ENCODE measurements around the gene GLB1L. TPM values are rescaled to one million over a fixed set of nuclear protein-coding genes. Genes with fewer than 3 reads are reported as not detected.

Gene GLB1L
- total RNA-seq, 4 donors from 2014 or later = 0.40 to 9.1 (median 3.8) TPM

DNA sequence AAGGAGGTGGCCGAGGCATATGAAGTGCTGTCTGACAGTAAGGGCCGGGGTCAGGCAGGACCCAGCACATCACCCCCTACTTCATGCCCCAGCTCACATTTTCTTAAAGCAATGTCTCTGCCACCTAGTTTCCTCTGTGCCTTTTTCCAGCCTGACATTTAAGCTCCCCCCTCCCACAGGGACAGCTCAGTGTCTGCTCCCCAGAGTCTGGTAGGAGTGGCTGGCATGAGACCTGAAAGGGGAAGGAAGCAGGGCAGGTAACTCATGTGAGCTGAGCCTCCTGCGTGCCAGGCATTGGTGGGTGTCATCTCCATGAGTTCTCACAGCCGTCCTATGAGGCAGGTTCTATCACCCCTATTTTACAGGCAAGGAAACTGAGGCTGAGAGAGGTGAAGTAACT is 35.4 kb upstream of the GLB1L start:
- peak overlapping the region in 3 of 4 donors; percentile 97 to 98 (median 98) for H3K27ac ChIP-seq
- H3K4me3 ChIP-seq = no peak overlapping the region
- WGBS, 2 donors (ENCODE audit: low coverage in 1 of 2) = 94 to 100% methylated on average over 2 to 4 of the region's 4 CpGs
- H3K9me3 ChIP-seq = no peaks in the 10 kb centered on the region
- no peaks in the 10 kb centered on the region for H3K27me3 ChIP-seq
- DNase-seq = no peak
- peaks cover 16 to 27% (median 21%) of the 10 kb centered on the region in 4 donors for H3K4me1 ChIP-seq
- peaks cover 0 to 3% (median 0%) of the 10 kb centered on the region in 4 donors for H3K36me3 ChIP-seq
- intact Hi-C loops (cut with DNase I; ENCODE audit: low total_unique reads) = loop anchor here (2.0 kb wide), 1 partner anchor 104 kb away; the partner anchor contains the start of gene CNPPD1
- in situ Hi-C loops (cut with MboI; ENCODE audit: low pct_ligation_motif_present in 1 of 4, low pct_unique_long_range_greater_than_20kb in 1 of 4, low sequenced_read_pairs in 3 of 4) = loop anchor here in 1 of 4 donors (25.0 kb wide), 1 partner anchor 118 kb away; the partner anchor contains the start of genes NHEJ1 and SLC23A3
- TF ChIP-seq, protein P1, sequence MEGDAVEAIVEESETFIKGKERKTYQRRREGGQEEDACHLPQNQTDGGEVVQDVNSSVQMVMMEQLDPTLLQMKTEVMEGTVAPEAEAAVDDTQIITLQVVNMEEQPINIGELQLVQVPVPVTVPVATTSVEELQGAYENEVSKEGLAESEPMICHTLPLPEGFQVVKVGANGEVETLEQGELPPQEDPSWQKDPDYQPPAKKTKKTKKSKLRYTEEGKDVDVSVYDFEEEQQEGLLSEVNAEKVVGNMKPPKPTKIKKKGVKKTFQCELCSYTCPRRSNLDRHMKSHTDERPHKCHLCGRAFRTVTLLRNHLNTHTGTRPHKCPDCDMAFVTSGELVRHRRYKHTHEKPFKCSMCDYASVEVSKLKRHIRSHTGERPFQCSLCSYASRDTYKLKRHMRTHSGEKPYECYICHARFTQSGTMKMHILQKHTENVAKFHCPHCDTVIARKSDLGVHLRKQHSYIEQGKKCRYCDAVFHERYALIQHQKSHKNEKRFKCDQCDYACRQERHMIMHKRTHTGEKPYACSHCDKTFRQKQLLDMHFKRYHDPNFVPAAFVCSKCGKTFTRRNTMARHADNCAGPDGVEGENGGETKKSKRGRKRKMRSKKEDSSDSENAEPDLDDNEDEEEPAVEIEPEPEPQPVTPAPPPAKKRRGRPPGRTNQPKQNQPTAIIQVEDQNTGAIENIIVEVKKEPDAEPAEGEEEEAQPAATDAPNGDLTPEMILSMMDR (IDR thresholded peaks at IDR 0.05) = no peak
- no peak for TF ChIP-seq POLR2AphosphoS5 (IDR thresholded peaks at IDR 0.05)
- TF ChIP-seq POLR2A (IDR thresholded peaks at IDR 0.05) = no peak
- no peak for TF ChIP-seq EP300 (IDR thresholded peaks at IDR 0.05; ENCODE audit: low read depth)

DNA sequence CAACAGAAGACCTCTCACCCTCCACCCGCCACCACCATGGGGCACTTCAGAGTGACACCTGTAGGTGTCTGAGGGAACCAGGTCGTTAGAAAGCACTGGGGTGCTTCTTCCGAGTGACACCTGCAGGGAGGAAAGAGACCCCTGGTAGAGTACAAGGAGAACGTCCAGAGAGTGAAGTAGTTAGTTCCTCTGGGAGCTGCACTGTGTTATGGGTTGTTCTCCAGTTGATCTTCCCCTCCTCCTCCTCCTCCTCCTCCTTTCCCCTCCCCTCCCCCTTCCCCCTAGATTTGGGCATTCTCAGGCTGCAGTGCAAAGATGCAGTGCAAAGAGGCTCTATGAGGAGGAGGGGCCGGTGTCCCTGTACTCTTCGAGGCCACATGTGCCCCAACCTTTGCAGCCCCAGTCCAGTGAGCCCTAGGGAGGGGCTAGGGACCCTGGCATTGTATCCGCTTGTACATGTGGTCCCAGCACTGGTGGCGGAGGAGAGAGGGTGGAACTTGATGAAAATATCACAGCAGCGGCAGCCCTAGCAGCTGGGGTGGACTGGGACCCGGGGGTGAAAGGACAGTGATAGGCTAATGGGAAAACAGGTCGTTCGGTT is 34.8 kb upstream of the GLB1L start:
- Histone ChIP-seq H3K4me3 (peak overlapping the region; percentile 53 to 91 (median 68)), H3K9me3 (no peaks in the 10 kb centered on the region), H3K27ac (peak overlapping the region; percentile 94 to 98 (median 98)), H3K36me3 (peaks cover 0 to 3% (median 0%) of the 10 kb centered on the region in 4 donors), H3K4me1 (peaks cover 16 to 27% (median 21%) of the 10 kb centered on the region in 4 donors), H3K27me3 (no peaks in the 10 kb centered on the region)
- intact Hi-C loops (cut with DNase I; ENCODE audit: low total_unique reads) (loop anchor here (2.0 kb wide), 1 partner anchor 103 kb away; the partner anchor contains the start of gene CNPPD1), in situ Hi-C loops (cut with MboI; ENCODE audit: low pct_ligation_motif_present in 1 of 4, low pct_unique_long_range_greater_than_20kb in 1 of 4, low sequenced_read_pairs in 3 of 4) (loop anchor here in 1 of 4 donors (25.0 kb wide), 1 partner anchor 118 kb away; the partner anchor contains the start of genes NHEJ1 and SLC23A3)
- no peak for DNase-seq
- TF ChIP-seq POLR2A (IDR thresholded peaks at IDR 0.05) = no peak
- TF ChIP-seq, protein P1 (IDR thresholded peaks at IDR 0.05) = peak in 3 of 5 experiments; percentile 8 to 34 (median 20)
- WGBS, 2 donors (ENCODE audit: low coverage in 1 of 2) = 24 to 49% methylated on average over 3 to 12 of the region's 12 CpGs

DNA sequence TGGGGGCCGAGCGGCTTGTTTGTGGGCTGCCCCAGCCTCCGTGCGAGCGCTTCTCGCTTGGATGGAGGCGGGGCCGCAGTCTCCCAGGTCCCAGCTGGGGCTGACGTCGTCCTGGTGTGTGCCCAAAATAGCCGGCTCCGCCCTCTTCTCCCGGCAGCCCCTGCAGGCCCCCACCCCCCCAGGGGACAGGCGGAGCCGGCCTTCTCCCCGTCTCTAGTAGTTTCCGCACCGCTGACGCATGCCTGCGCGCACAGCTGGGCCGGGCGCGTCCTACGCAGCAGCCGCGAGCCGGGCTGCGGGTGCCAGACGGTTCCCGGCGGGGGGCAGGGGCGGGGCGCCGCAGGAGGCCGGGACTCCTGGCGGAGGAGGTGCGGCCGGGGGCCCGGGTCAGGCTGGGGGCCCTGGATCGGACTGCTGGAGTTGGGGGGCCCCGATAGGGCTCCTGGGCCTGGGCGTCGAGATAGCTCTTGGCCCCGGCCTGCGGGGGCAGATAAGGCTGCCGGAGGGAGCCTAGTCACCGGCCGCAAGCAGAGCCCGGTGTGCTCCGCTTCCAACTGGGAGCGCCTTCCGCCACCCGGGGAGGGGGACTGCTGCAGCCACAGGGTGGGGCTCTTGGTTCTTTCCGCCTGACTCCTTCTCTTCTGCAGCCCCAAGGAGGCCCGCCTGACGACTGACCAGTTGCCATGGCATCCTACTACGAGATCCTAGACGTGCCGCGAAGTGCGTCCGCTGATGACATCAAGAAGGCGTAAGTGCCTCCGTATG is 34.1 kb upstream of the GLB1L start, which contains the start of gene DNAJB2:
Gene DNAJB2, plus strand, starts transcription at position 216 of the 765 bp plus-strand sequence. Its CDS starts 468 bp downstream, at position 684.
- H3K4me1 ChIP-seq = peaks cover 16 to 27% (median 22%) of the 10 kb centered on the region in 4 donors
- intact Hi-C loops (cut with DNase I; ENCODE audit: low total_unique reads) (no loop called here), in situ Hi-C loops (cut with MboI; ENCODE audit: low pct_ligation_motif_present in 1 of 4, low pct_unique_long_range_greater_than_20kb in 1 of 4, low sequenced_read_pairs in 3 of 4) (loop anchor here in 1 of 4 donors (25.0 kb wide), 1 partner anchor 117 kb away; the partner anchor contains the start of genes NHEJ1 and SLC23A3)
- peak; percentile 99 for DNase-seq
- peak within 1 kb of the TSS; percentile 94 to 98 (median 98) for H3K27ac ChIP-seq
- H3K27me3 ChIP-seq = no peaks in the 10 kb centered on the region
- H3K9me3 ChIP-seq = no peaks in the 10 kb centered on the region
- peaks cover 0 to 3% (median 0%) of the 10 kb centered on the region in 4 donors for H3K36me3 ChIP-seq
- 0% methylated on average over 40 of the region's 65 CpGs; no CpG with 5 or more reads in 1 of the 2 donors for WGBS, 2 donors (ENCODE audit: low coverage in 1 of 2)
- H3K4me3 ChIP-seq = peak within 1 kb of the TSS; percentile 53 to 91 (median 68)
- TF ChIP-seq POLR2A (IDR thresholded peaks at IDR 0.05) = peak; percentile 89
- TF ChIP-seq, protein P1 (IDR thresholded peaks at IDR 0.05) = no peak
- peak; percentile 92 to 98 (median 98) for TF ChIP-seq POLR2AphosphoS5 (IDR thresholded peaks at IDR 0.05)
- peak; percentile 77 for TF ChIP-seq EP300 (IDR thresholded peaks at IDR 0.05; ENCODE audit: low read depth)

All from transverse colon (tissue), 4 donors.